CD14-positive monocyte (primary cell): ENCODE measurements around the gene SCARB1. TPM values are rescaled to one million over a fixed set of nuclear protein-coding genes. Genes with fewer than 3 reads are reported as not detected.
A peak's percentile ranks its signal among the peaks of the same experiment; 100 is the strongest.

Experiments used
- DNase-seq, 3 donors: peaks; one replicate each; pipeline ENCODE4 v3.0.0-alpha.2; 2011 to 2022
- H2AFZ ChIP-seq: 2 replicates; pipeline ENCODE4 v1.6.0; 2012; ENCODE audit warnings: mild to moderate bottlenecking, low read depth, low read length, inconsistent platforms; ENCODE audit not compliant: insufficient read depth, poor library complexity, severe bottlenecking
- H3K27ac ChIP-seq, 2 donors: 1 replicate in 1 of 2; 2 replicates in 1 of 2; pipeline ENCODE4 v1.5.1; 2012 to 2013; ENCODE audit warnings: low read length in 2 of 2, control low read depth in 1 of 2, inconsistent platforms in 1 of 2, low read depth in 1 of 2, mild to moderate bottlenecking in 1 of 2
- H3K27me3 ChIP-seq, 2 donors: one replicate each; pipeline versions ENCODE4 v1.6.0 to v1.6.1; 2011 to 2013; ENCODE audit warnings: low read length in 2 of 2; ENCODE audit not compliant: control insufficient read depth in 2 of 2, insufficient read depth in 2 of 2
- H3K36me3 ChIP-seq, 2 donors: replicated peaks in 1 of 2; 1 replicate in 1 of 2; 2 replicates in 1 of 2; pipeline versions ENCODE4 v1.5.1 to v1.6.1; 2012 to 2013; ENCODE audit warnings: low read length in 2 of 2, control low read depth in 1 of 2, inconsistent platforms in 1 of 2, mild to moderate bottlenecking in 1 of 2; ENCODE audit not compliant: insufficient read depth in 2 of 2, control insufficient read depth in 1 of 2
- H3K4me1 ChIP-seq, 2 donors: 1 replicate in 1 of 2; 2 replicates in 1 of 2; pipeline versions ENCODE4 v1.5.1 to v1.6.1; 2012 to 2013; ENCODE audit warnings: low read length in 2 of 2, control low read depth in 1 of 2, inconsistent platforms in 1 of 2, mild to moderate bottlenecking in 1 of 2, moderate library complexity in 1 of 2; ENCODE audit not compliant: insufficient read depth in 2 of 2, control insufficient read depth in 1 of 2
- H3K4me2 ChIP-seq: replicated peaks from 2 replicates; pipeline ENCODE3; 2012; ENCODE audit warnings: low read length, moderate library complexity, mild to moderate bottlenecking; ENCODE audit not compliant: poor library complexity, severe bottlenecking; ENCODE audit errors: extremely low read depth
- H3K4me3 ChIP-seq, 3 experiments: fragments of 200-600 bp in 1 of 3; sonication (generic) in 1 of 3; replicated peaks in 1 of 3; 1 replicate in 2 of 3; 2 replicates in 1 of 3; pipeline ENCODE4 v1.5.1; 2011 to 2013; ENCODE audit warnings: low read length in 3 of 3, mild to moderate bottlenecking in 3 of 3, control low read depth in 2 of 3, low read depth in 2 of 3, inconsistent platforms in 1 of 3, moderate library complexity in 1 of 3
- H3K79me2 ChIP-seq: 2 replicates; pipeline ENCODE4 v1.6.0; 2012; ENCODE audit warnings: mild to moderate bottlenecking, control low read depth, inconsistent platforms, low read length, moderate library complexity; ENCODE audit not compliant: insufficient read depth
- H3K9ac ChIP-seq: 2 replicates; pipeline ENCODE4 v1.6.0; 2017; ENCODE audit warnings: low read length, mild to moderate bottlenecking; ENCODE audit not compliant: insufficient read depth, poor library complexity, severe bottlenecking
- H3K9me3 ChIP-seq, 2 donors: replicated peaks in 1 of 2; 1 replicate in 1 of 2; 2 replicates in 1 of 2; pipeline versions ENCODE4 v1.5.1 to v1.6.1; 2012 to 2013; ENCODE audit warnings: low read length in 2 of 2, control low read depth in 1 of 2; ENCODE audit not compliant: control insufficient read depth in 1 of 2, insufficient read depth in 1 of 2
- H4K20me1 ChIP-seq: 2 replicates; pipeline ENCODE4 v1.6.0; 2012; ENCODE audit warnings: mild to moderate bottlenecking, low read length, control low read depth, moderate library complexity; ENCODE audit not compliant: insufficient read depth
- H3K27ac Mint-ChIP-seq, 7 donors: one replicate each; pipeline ENCODE4 v1.8.0; 2020; ENCODE audit warnings: mild to moderate bottlenecking in 7 of 7, mixed read lengths in 7 of 7, moderate library complexity in 6 of 7, inconsistent platforms in 2 of 7
- H3K27me3 Mint-ChIP-seq, 3 donors: one replicate each; pipeline ENCODE4 v1.8.0; 2021 to 2022; ENCODE audit warnings: low read depth in 3 of 3, mild to moderate bottlenecking in 3 of 3, mixed read lengths in 3 of 3, moderate library complexity in 3 of 3, inconsistent platforms in 1 of 3
- H3K36me3 Mint-ChIP-seq, 2 donors: one replicate each; pipeline ENCODE4 v1.8.0; 2020; ENCODE audit warnings: mixed read lengths in 2 of 2, inconsistent platforms in 1 of 2, mild to moderate bottlenecking in 1 of 2
- H3K4me1 Mint-ChIP-seq: one replicate; pipeline ENCODE4 v1.8.0; 2020; ENCODE audit warnings: mild to moderate bottlenecking, mixed read lengths
- H3K4me3 Mint-ChIP-seq, 2 donors: one replicate each; pipeline ENCODE4 v1.8.0; 2020; ENCODE audit warnings: mild to moderate bottlenecking in 2 of 2, mixed read lengths in 2 of 2, moderate library complexity in 1 of 2
- H3K9me3 Mint-ChIP-seq, 7 donors: one replicate each; pipeline ENCODE4 v1.8.0; 2020 to 2022; ENCODE audit warnings: mixed read lengths in 7 of 7, mild to moderate bottlenecking in 6 of 7, moderate library complexity in 6 of 7, inconsistent platforms in 2 of 7
- CTCF ChIP-seq: fragments of 200-600 bp; IDR thresholded peaks from one replicate; pipeline ENCODE4 v1.8.0; 2022; ENCODE audit warnings: antibody characterized with exemption, mild to moderate bottlenecking
- WGBS: methylation state at CpG from one replicate; pipeline ENCODE4 v1.1.5; 2013; ENCODE audit warnings: missing lambda C conversion rate; ENCODE audit not compliant: insufficient coverage; 5-methylcytosine and 5-hydroxymethylcytosine counted together
- intact Hi-C, 2 donors: fragments of 100-400 bp; cut with micrococcal nuclease; formaldehyde crosslinking; loops; one replicate each; pipeline versions ENCODE4 v1.15.0 to v1.15.1; 2023
- polyA plus RNA-seq, 3 donors: library from polyadenylated mRNA; depleted of rRNA in 1 of 3; unstranded in 2 of 3; stranded (reverse) in 1 of 3; fragments of 300-500 nt in 2 of 3; fragments of >200 nt in 1 of 3; fragmentation: Illumina TruSeq in 2 of 3; gene quantifications; 1 replicate in 2 of 3; 2 replicates in 1 of 3; pipeline ENCODE4 v1.2.3, GENCODE V29; 2012 to 2021

SCARB1 gene
- polyA plus RNA-seq, 3 donors: 13.1 to 34.3 (median 15.2) TPM

GRCh38 chr12:124822218-124822617, 41.4 kb downstream of the SCARB1 start:
- Histone ChIP-seq H3K9ac (no peak overlapping the region), H3K27me3 (no peaks in the 10 kb centered on the region), H2AFZ (no peak overlapping the region), H3K9me3 (no peaks in the 10 kb centered on the region), H3K27ac (no peak overlapping the region), H3K79me2 (peaks cover 5% of the 10 kb centered on the region), H3K36me3 (no peaks in the 10 kb centered on the region), H4K20me1 (peaks cover 8% of the 10 kb centered on the region), H3K4me1 (no peaks in the 10 kb centered on the region), H3K4me3 (no peak overlapping the region), H3K4me2 (no peak overlapping the region)
- Mint-ChIP-seq H3K36me3 (peaks cover 0 to 3% of the 10 kb centered on the region in 2 donors), H3K4me1 (peaks cover 11% of the 10 kb centered on the region), H3K4me3 (no peak overlapping the region), H3K27ac (no peak overlapping the region), H3K9me3 (peaks cover 0 to 5% (median 0%) of the 10 kb centered on the region in 7 donors), H3K27me3 (peaks cover 0 to 7% (median 1%) of the 10 kb centered on the region in 3 donors)
- no CpG with 5 or more reads among the region's 6 CpGs for WGBS
- intact Hi-C loops: no loop called here
- no peak for TF ChIP-seq CTCF
- DNase-seq: no peak

GRCh38 chr12:124821252-124822200, 42.1 kb downstream of the SCARB1 start:
- H3K4me3 ChIP-seq: no peak overlapping the region
- H3K9me3 ChIP-seq: no peaks in the 10 kb centered on the region
- H3K27me3 ChIP-seq: no peaks in the 10 kb centered on the region
- 67% methylated on average over 7 of the region's 16 CpGs for WGBS
- no peak overlapping the region for H3K4me3 Mint-ChIP-seq
- H4K20me1 ChIP-seq: peaks cover 8% of the 10 kb centered on the region
- no peaks in the 10 kb centered on the region for H3K4me1 ChIP-seq
- H3K4me2 ChIP-seq: no peak overlapping the region
- peaks cover 5% of the 10 kb centered on the region for H3K79me2 ChIP-seq
- H3K9ac ChIP-seq: no peak overlapping the region
- H3K27ac ChIP-seq: no peak overlapping the region
- H3K27ac Mint-ChIP-seq: peak overlapping the region in 1 of 7 donors; percentile 76
- peaks cover 0 to 5% (median 0%) of the 10 kb centered on the region in 7 donors for H3K9me3 Mint-ChIP-seq
- intact Hi-C loops: no loop called here
- H3K36me3 ChIP-seq: no peaks in the 10 kb centered on the region
- H2AFZ ChIP-seq: no peak overlapping the region
- no peak for DNase-seq
- H3K27me3 Mint-ChIP-seq: peaks cover 0 to 7% (median 1%) of the 10 kb centered on the region in 3 donors
- TF ChIP-seq CTCF: no peak
- H3K36me3 Mint-ChIP-seq: peaks cover 0 to 8% of the 10 kb centered on the region in 2 donors
- peaks cover 11% of the 10 kb centered on the region for H3K4me1 Mint-ChIP-seq
